ENCODE measurements around the gene TP53I11.

The TP53I11 gene

DNA sequence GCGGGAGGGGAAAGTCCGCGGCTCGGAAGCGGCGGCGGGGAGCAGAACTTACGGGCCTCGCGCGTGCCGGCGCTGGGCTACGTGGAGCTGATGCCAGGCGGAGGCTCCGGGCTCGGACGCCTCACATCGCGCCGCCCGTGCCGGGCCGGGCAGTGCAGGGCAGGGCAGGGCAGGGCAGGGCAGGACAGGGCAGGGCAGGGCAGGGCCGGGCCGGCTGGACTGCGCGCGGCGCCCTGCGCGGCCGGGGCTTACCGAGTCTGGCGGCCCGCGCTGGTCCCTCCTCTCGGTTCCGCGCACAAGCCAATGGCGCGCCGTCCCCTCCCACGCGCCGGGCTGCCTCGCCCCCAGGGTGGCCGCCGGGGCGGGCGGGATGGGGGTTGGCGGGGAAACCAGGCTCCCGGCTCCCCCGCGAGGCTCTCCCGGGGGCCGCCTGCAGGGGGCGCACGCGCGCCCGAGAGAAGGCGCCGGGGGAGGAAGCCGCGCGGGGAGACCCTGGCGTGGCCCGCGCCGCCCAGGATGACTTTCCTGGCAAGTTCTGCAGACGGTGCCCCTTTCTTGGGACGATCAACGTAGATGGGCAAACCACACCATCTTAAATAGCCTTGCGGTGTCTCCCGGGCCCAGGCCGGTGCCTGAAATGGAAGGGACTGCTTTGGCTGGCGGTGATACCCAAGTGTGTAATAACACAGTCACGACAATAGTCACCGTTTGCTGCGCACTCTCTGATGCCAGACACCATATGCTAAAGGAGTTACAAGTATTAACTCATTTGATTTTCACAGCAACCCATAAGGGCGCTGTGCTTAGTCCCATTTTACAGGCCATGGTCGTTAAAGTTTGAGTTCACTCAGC lies at the start of gene TP53I11:
TSS of gene TP53I11 (minus strand) at position 259 of the 852 bp plus-strand sequence. CDS start 12,548 bp downstream, outside the sequence.
- H3K9me3 ChIP-seq (ENCODE audit: control insufficient read depth, low read length), result no peaks in the 10 kb centered on the region
- peak within 1 kb of the TSS; percentile 90 for H3K4me3 ChIP-seq (ENCODE audit: low read length)
- no peaks in the 10 kb centered on the region for H3K27me3 ChIP-seq (replicated peaks; ENCODE audit: control insufficient read depth, insufficient read depth, low read length)
- peak within 1 kb of the TSS; percentile 95 for H3K9ac ChIP-seq (ENCODE audit: low read length)
- peak; percentile 92 for DNase-seq (ENCODE audit: low read depth)
- H3K4me1 ChIP-seq (ENCODE audit: control insufficient read depth, insufficient read depth, low read length), result peaks cover 43% of the 10 kb centered on the region
- H3K36me3 ChIP-seq (ENCODE audit: control insufficient read depth, insufficient read depth, low read length, severe bottlenecking), result no peaks in the 10 kb centered on the region

- Histone ChIP-seq H3K27me3 (replicated peaks; ENCODE audit: control insufficient read depth, insufficient read depth, low read length) (peaks cover 31% of the 10 kb centered on the region), H3K9me3 (ENCODE audit: control insufficient read depth, low read length) (no peaks in the 10 kb centered on the region), H3K9ac (ENCODE audit: low read length) (no peak overlapping the region), H3K4me1 (ENCODE audit: control insufficient read depth, insufficient read depth, low read length) (no peaks in the 10 kb centered on the region), H3K36me3 (ENCODE audit: control insufficient read depth, insufficient read depth, low read length, severe bottlenecking) (no peaks in the 10 kb centered on the region), H3K4me3 (ENCODE audit: low read length) (no peak overlapping the region)
- no peak for DNase-seq (ENCODE audit: low read depth)
These were observed 48.4 kb upstream of the TP53I11 start for GRCh38 chr11:44999068-44999467.

- Histone ChIP-seq H3K4me1 (ENCODE audit: control insufficient read depth, insufficient read depth, low read length) (no peaks in the 10 kb centered on the region), H3K9ac (ENCODE audit: low read length) (no peak overlapping the region), H3K36me3 (ENCODE audit: control insufficient read depth, insufficient read depth, low read length, severe bottlenecking) (no peaks in the 10 kb centered on the region), H3K4me3 (ENCODE audit: low read length) (no peak overlapping the region), H3K27me3 (replicated peaks; ENCODE audit: control insufficient read depth, insufficient read depth, low read length) (peaks cover 29% of the 10 kb centered on the region), H3K9me3 (ENCODE audit: control insufficient read depth, low read length) (no peaks in the 10 kb centered on the region)
- no peak for DNase-seq (ENCODE audit: low read depth)
These were observed 47.4 kb upstream of the TP53I11 start for GRCh38 chr11:44998051-44998450.

DNA sequence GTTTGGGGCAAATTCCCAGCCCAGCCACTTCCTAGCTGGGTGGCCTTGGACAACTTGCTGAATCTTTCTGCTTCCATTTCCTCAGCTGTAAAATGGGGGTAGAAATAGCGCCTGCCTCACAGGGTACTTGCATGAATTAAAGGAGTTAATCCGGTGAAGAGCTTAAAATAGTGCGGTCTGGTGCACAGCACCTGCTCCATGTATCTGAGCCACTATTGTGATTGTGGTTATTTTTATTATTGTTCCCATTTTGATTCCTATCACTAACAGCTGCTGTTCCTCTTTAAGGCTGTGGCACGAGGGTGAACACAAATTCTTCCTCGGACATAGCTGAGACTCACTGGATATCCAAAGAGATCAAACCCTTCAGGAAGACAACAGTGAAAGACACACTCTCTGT lies 46.9 kb upstream of the TP53I11 start:
- H3K27me3 ChIP-seq (replicated peaks; ENCODE audit: control insufficient read depth, insufficient read depth, low read length), result peaks cover 26% of the 10 kb centered on the region
- H3K36me3 ChIP-seq (ENCODE audit: control insufficient read depth, insufficient read depth, low read length, severe bottlenecking), result no peaks in the 10 kb centered on the region
- no peaks in the 10 kb centered on the region for H3K4me1 ChIP-seq (ENCODE audit: control insufficient read depth, insufficient read depth, low read length)
- no peak for DNase-seq (ENCODE audit: low read depth)
- no peaks in the 10 kb centered on the region for H3K9me3 ChIP-seq (ENCODE audit: control insufficient read depth, low read length)
- H3K9ac ChIP-seq (ENCODE audit: low read length), result no peak overlapping the region
- no peak overlapping the region for H3K4me3 ChIP-seq (ENCODE audit: low read length)

- H3K9me3 ChIP-seq (ENCODE audit: control insufficient read depth, low read length), result no peaks in the 10 kb centered on the region
- no peak for DNase-seq (ENCODE audit: low read depth)
- peaks cover 26% of the 10 kb centered on the region for H3K27me3 ChIP-seq (replicated peaks; ENCODE audit: control insufficient read depth, insufficient read depth, low read length)
- no peak overlapping the region for H3K4me3 ChIP-seq (ENCODE audit: low read length)
- no peaks in the 10 kb centered on the region for H3K4me1 ChIP-seq (ENCODE audit: control insufficient read depth, insufficient read depth, low read length)
- H3K9ac ChIP-seq (ENCODE audit: low read length), result no peak overlapping the region
- H3K36me3 ChIP-seq (ENCODE audit: control insufficient read depth, insufficient read depth, low read length, severe bottlenecking), result no peaks in the 10 kb centered on the region
These were observed 44.1 kb upstream of the TP53I11 start for GRCh38 chr11:44994753-44995152.

- DNase-seq (ENCODE audit: low read depth), result no peak
- Histone ChIP-seq H3K9ac (ENCODE audit: low read length) (no peak overlapping the region), H3K4me1 (ENCODE audit: control insufficient read depth, insufficient read depth, low read length) (no peaks in the 10 kb centered on the region), H3K4me3 (ENCODE audit: low read length) (no peak overlapping the region), H3K27me3 (replicated peaks; ENCODE audit: control insufficient read depth, insufficient read depth, low read length) (peaks cover 22% of the 10 kb centered on the region), H3K36me3 (ENCODE audit: control insufficient read depth, insufficient read depth, low read length, severe bottlenecking) (no peaks in the 10 kb centered on the region), H3K9me3 (ENCODE audit: control insufficient read depth, low read length) (no peaks in the 10 kb centered on the region)
These were observed 43.5 kb upstream of the TP53I11 start for GRCh38 chr11:44993971-44994704.

DNA sequence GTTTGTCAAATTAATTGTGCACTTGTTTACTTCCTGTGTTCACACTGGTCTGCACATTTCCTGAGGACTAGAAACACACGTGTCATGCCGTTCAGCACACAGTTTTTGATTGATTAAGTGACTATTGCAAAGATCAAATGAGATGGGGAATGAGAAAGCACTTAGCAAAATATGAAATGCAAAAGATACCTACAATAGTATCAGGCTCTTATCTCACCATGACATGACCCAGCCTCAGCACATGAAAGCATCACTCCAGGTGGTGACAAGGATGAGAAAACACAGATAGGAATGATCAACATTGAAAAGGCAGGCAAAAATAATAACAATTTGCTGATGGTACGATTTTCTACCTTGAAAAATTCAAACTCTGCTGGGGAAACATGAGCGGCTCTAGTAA lies 42.1 kb upstream of the TP53I11 start:
- Histone ChIP-seq H3K4me3 (ENCODE audit: low read length) (no peak overlapping the region), H3K27me3 (replicated peaks; ENCODE audit: control insufficient read depth, insufficient read depth, low read length) (peaks cover 28% of the 10 kb centered on the region), H3K9me3 (ENCODE audit: control insufficient read depth, low read length) (no peaks in the 10 kb centered on the region), H3K4me1 (ENCODE audit: control insufficient read depth, insufficient read depth, low read length) (no peaks in the 10 kb centered on the region), H3K9ac (ENCODE audit: low read length) (no peak overlapping the region), H3K36me3 (ENCODE audit: control insufficient read depth, insufficient read depth, low read length, severe bottlenecking) (no peaks in the 10 kb centered on the region)
- no peak for DNase-seq (ENCODE audit: low read depth)

DNA sequence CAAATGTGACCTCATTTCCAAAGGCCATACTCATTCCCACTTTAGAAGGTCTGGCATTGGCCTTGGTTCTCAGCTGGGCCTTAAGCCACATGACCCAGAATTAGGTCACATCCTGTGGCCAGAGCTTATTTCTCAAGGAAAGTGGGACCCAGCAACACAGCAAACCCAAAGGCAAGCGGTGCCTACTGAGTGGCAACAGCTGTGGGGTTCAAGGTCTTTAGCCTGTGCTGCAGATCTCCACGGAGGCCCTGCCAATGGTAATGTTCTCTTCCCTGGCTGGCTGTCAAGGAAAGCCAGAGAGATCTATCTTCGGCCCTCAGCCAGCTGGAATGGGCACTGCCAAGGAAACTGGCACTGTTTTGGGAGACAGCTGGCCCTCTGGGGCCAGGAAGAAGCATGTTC lies 41.5 kb upstream of the TP53I11 start:
- no peak for DNase-seq (ENCODE audit: low read depth)

GRCh38 chr11:44990665-44991064 lies 40.0 kb upstream of the TP53I11 start:
- no peak overlapping the region for H3K4me3 ChIP-seq (ENCODE audit: low read length)
- H3K36me3 ChIP-seq (ENCODE audit: control insufficient read depth, insufficient read depth, low read length, severe bottlenecking), result no peaks in the 10 kb centered on the region
- peaks cover 31% of the 10 kb centered on the region for H3K27me3 ChIP-seq (replicated peaks; ENCODE audit: control insufficient read depth, insufficient read depth, low read length)
- H3K9ac ChIP-seq (ENCODE audit: low read length), result no peak overlapping the region
- DNase-seq (ENCODE audit: low read depth), result no peak
- H3K9me3 ChIP-seq (ENCODE audit: control insufficient read depth, low read length), result no peaks in the 10 kb centered on the region
- H3K4me1 ChIP-seq (ENCODE audit: control insufficient read depth, insufficient read depth, low read length), result no peaks in the 10 kb centered on the region

More for the DNA sequence above, 41.5 kb upstream of the TP53I11 start:
- no peak overlapping the region for H3K4me3 ChIP-seq (ENCODE audit: low read length)
- no peak overlapping the region for H3K9ac ChIP-seq (ENCODE audit: low read length)
- H3K27me3 ChIP-seq (replicated peaks; ENCODE audit: control insufficient read depth, insufficient read depth, low read length), result peaks cover 28% of the 10 kb centered on the region
- H3K4me1 ChIP-seq (ENCODE audit: control insufficient read depth, insufficient read depth, low read length), result no peaks in the 10 kb centered on the region
- H3K36me3 ChIP-seq (ENCODE audit: control insufficient read depth, insufficient read depth, low read length, severe bottlenecking), result no peaks in the 10 kb centered on the region
- no peaks in the 10 kb centered on the region for H3K9me3 ChIP-seq (ENCODE audit: control insufficient read depth, low read length)

DNA sequence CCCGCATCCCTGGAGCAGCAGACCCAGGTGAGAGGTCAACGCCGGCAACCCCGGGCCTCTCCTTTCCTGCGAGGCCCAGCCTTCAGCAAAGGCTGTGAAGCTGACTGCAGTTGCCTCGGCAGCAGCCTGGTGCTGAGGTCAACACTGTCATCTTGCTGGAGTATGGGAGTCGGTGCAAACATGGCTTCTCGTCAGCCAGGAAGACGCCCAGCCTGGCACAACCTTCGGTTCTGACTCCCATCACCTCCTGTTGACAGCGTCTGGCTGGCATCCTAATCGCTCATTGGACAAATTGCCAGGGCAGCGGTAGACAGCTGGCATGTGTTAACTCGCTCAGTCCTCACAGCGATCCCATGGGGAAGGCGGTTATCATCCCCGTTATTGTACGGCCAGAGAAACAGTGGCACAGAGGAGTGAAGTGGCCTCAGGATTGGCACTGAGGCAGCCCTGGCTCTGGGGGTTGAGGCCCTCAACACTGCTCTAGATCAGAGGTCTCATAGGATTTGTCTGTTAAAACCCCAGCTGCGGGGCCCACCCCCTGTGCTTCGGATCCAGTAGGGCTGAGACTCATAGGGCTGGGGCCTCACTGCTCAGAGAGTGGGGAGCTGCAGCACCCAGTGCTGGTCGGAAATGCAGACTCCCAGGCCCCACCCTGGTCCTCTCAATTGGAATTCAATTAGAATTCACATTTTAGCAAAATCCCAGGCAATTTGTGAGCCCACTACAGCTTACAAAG lies 39.3 kb upstream of the TP53I11 start:
- no peaks in the 10 kb centered on the region for H3K9me3 ChIP-seq (ENCODE audit: control insufficient read depth, low read length)
- H3K4me3 ChIP-seq (ENCODE audit: low read length), result no peak overlapping the region
- no peak overlapping the region for H3K9ac ChIP-seq (ENCODE audit: low read length)
- H3K27me3 ChIP-seq (replicated peaks; ENCODE audit: control insufficient read depth, insufficient read depth, low read length), result peaks cover 30% of the 10 kb centered on the region
- no peaks in the 10 kb centered on the region for H3K36me3 ChIP-seq (ENCODE audit: control insufficient read depth, insufficient read depth, low read length, severe bottlenecking)
- H3K4me1 ChIP-seq (ENCODE audit: control insufficient read depth, insufficient read depth, low read length), result no peaks in the 10 kb centered on the region
- no peak for DNase-seq (ENCODE audit: low read depth)
